Cortex of kidney (tissue), 1 donor: ENCODE measurements around the gene FXYD3.

ENCODE experiments used
- DNase-seq: peaks from one replicate; lab custom pipeline; 2025; lab: John Stamatoyannopoulos, UW

FXYD3 gene

DNA sequence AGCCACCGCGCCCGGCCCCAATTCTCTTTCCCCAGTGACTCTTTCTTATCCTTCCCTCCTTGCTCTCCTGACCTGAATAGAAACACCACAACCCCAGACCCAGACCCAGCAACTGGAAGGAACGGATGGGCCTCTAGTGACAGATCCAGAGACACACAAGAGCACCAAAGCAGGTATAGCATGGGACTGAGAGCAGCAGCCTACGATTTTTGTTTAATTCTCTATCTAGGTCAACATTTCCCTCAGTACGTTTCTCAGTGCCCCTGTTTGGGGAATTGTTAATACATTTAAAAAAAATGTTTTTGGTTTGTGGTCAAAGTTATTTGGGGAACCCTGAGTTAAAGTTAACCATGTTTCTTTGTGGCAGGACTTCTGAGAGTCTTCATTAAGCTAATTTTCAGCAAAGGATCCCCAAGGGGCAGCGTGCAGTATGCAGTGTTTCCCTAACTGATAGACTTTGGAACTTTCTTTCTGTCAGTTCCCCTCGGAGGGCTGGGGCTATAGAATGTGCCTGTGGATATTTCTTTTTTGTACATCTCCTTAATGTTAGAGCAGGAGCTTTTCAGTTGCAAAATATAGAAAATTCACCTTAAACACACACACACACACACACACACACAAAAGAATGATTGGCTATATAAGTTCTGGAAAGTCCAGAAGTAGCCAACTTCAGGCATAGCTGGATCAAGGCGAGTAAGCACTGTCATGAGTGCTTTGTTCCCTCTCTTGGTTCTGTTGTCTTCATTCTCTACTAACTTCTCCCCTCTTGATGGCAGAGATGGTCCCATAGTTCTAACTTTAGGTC lies 45.2 kb downstream of the FXYD3 start:
- DNase-seq, result no peak

GRCh38 chr19:35161434-35161743 lies 45.8 kb downstream of the FXYD3 start:
- no peak for DNase-seq

GRCh38 chr19:35162471-35163326 lies 47.1 kb downstream of the FXYD3 start:
- no peak for DNase-seq

DNA sequence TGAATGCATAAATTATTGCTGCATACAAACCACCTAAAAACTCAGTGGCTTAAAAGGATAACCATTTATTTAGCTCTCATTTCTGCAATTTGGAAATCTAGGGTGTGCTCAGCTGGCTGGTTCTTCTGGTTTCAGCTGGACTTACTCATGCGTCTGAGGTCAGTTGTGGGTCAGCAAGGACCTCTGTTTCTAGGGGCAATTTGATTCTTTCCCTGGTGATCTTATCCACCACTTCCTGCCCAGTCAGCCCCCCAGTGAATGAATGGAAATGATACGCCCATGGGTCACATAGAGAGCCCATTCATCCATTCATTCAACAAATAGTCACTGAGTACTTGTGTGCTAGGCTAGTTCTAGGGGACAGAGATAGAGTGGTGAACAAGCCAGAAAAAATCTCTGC lies 48.8 kb downstream of the FXYD3 start:
- no peak for DNase-seq

DNA sequence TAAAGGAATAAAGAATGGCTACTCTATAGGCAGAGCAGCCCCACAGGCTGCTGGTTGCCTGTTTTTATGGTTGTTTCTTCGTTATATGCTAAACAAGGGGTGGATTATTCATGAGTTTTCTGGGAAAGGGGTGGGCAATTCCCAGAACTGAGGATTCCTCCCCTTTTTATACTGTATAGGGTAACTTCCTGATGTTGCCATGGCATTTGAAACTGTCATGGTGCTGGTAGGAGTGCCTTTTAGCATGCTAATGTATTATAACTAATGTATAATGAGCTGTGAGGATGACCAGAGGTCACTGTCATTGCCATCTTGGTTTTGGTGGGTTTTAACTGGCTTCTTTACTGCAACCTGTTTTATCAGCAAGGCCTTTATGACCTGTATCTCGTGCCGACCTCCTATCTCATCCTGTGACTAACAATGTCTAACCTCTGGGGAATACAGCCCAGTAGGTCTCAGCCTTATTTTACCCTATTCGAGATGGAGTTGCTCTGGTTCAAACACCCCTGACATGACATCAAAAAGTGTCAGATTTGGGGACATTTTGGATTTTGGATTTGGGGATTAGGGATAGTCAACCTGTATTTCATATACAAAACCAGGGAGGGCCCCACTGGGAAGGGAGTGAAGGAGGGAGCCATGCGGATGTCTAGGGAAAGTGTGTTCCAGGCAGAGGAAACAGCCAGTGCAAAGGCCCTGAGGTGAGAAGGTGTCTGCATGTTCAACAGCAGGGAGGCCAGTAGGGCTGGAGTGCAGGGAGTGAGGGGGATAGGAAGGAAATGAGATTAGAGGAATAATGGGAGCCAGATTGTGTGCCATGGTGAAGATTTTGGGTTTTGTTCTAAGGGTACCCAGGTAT lies 49.8 kb downstream of the FXYD3 start:
- DNase-seq, result no peak

DNA sequence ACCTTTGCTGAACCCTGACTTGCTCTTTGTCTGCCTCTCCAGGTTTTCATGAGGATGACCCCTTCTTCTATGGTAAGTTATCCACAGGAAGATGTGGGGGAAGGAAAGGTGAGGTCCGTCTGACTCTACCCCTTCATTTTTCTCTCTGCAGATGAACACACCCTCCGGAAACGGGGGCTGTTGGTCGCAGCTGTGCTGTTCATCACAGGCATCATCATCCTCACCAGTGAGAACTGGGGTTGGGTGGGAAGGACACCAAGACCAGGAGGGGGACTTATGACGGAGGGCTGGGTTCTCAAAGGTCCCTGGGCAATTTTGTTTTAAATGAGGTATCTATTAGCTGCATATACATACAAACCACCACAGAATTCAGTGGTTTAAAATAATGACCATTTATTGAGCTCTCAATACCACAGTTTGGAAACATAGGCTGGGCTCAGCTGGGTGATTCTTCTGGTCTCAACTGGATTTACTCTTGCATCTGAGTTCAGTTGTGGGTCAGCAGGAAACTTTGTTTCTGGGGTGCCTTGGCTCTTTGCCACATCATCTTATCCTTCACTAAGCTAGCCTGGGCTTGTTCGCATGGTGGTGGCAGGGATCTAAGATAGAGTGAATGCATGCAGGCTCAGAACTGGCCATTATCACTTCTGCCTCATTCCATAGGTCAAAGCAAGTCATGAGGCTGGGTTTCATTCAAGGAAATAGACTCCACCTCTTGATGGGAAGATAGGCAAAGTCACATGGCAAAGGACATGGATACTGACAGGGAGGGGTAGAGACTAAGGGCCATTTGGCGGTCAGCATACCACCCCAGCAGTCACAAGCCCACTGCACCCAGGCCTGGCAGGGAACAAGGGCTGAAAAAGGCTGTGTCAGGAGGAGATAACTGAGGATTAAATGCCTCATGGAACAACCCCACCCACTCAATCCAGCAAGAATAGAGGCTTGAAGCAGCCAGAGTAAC lies 50.8 kb downstream of the FXYD3 start:
- no peak for DNase-seq

DNA sequence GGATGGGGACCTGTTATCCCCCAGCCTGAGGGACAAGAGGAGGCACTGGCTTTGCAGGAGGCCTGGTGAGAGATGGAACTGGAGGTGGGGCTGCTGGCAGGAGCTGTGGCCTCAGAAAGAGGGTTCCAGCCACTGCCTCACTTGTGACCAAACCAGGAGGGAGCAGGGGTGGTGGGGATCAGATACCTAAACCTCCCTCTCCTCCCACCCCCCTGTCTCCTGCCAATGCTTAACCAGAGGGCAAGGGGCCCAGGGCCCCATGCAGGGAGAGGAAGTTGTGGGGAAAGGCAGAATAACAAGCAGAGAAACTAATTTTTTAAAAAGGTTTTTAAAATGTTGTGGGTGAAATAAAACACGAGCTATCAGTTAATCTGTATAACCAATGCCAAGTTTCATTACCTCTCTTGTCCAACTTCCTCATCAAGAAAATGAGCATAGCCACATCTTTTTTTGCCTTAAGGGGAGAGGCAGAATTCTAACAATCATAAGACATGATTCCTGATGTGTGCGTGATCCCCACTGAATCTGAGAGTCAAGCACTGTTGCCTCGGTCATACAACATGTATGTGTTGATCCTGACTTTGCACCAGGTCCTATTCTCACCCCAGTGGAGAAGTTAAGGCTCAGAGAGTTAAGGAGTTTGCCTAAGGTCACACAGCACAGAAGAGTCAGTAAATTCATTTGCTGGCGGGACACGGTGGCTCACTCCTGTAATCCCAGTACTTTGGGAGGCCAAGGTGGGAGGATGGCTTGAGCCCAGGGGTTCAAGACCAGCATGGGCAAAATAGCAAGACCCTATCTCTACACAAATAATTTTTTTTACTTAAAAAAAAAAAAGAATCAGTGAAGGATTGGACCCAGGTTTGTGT lies 51.9 kb downstream of the FXYD3 start:
- DNase-seq, result no peak

DNA sequence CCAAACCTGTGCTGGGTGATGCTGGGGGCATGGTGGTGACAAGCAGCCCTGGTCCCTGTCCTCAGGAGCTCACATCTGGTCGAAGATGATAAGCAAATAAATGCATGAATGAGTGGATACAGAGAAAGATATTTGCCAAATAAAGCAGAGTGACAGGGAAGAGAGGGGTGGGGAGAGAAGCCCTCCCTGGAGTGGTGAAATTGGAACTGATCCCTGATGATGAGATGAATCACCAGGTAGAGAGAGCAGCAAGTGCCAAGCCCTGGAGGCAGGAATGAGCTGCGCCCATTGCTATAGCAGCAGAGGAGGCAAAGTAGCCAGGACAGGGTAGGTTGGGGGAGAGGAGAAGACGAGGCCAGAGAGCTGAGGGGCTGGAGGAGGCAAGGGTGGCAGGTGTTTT lies 52.6 kb downstream of the FXYD3 start:
- no peak for DNase-seq

DNA sequence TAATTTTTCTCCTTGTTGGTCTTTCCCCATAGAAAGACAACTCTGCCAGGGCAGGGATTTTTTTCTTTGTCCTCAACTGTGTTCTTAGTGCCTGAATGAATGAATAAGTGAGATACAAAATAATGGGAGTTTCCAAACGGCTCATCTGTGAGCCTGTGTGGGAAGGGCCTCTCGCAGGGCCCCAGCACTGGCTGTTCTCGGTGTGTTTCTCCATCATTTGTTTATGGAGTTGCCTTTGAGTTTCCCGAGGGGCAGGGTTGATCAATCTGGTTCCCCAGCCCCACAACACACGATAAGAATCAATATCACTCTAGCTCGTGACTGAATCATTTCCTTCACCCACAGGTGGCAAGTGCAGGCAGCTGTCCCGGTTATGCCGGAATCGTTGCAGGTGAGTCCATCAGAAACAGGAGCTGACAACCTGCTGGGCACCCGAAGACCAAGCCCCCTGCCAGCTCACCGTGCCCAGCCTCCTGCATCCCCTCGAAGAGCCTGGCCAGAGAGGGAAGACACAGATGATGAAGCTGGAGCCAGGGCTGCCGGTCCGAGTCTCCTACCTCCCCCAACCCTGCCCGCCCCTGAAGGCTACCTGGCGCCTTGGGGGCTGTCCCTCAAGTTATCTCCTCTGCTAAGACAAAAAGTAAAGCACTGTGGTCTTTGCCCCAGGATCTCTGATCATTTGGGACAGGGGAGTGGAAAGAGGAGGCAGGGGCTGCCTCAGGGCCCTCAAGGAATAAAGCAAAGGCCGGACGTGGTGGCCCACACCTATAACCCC lies 53.8 kb downstream of the FXYD3 start:
- no peak for DNase-seq

GRCh38 chr19:35170359-35171061 lies 54.9 kb downstream of the FXYD3 start:
- DNase-seq, result no peak

DNA sequence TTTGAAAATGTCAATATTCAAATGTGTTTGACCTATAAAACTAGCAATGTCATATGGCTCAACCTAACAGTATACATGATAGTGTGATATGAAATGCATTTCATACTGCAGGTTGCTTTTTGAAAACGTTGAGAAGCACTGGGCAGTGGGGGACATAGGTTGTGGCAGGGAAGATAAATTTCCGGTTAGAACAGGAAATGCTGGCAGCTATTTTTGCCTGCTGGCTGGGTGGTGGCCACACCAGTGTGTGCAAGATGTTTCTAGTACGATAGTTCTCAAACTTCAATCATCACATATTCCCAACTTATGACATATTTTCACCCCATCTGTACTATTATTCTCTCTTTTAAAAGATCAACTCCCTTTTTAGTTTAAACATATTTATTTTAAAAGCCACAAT lies 56.1 kb downstream of the FXYD3 start:
- DNase-seq, result no peak
